Suprapubic skin (tissue), 4 donors: Measurements from ENCODE around the gene ZNF593.

ENCODE experiments used
- EP300 ChIP-seq: sonication (generic); formaldehyde crosslinking; IDR thresholded peaks from one replicate; pipeline ENCODE4 v1.6.1; 2017; ENCODE audit warnings: antibody characterized with exemption
- POLR2A ChIP-seq, 2 donors: fragments of 450-650 bp; IDR thresholded peaks; one replicate each; pipeline ENCODE4 v1.6.1; 2017; ENCODE audit warnings: antibody characterized with exemption in 2 of 2, mild to moderate bottlenecking in 2 of 2, moderate library complexity in 2 of 2
- POLR2AphosphoS5 ChIP-seq, 3 donors: sonication (generic); formaldehyde crosslinking; IDR thresholded peaks; one replicate each; pipeline ENCODE4 v1.6.1; 2017; ENCODE audit warnings: antibody characterized with exemption in 3 of 3
- TF ChIP-seq, protein P1 (sequence below), 2 donors: fragments of 200-600 bp in 1 of 2; fragments of 450-650 bp in 1 of 2; sonication (generic) in 1 of 2; IDR thresholded peaks; one replicate each; pipeline ENCODE4 v1.5.1; 2016 to 2019; ENCODE audit warnings: antibody characterized with exemption in 2 of 2, mild to moderate bottlenecking in 1 of 2, moderate library complexity in 1 of 2

DNA sequence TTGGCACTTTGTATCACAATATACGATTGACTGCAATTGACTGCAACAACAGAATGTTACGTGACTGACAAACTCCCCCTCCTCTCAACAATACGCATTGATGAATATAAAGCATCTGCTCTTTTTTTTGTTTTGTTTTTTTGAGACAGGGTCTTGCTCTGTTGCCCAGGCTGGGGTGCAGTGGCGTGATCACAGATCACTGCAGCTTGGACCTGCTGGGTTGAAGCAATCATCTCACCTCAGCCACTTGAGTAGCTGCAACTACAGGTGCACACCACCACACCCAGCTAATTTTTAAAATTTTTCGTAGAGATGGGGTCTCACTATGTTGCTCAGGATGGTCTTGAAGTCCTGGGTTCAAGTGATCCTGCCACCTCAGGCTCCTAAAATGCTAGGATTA, 43.0 kb downstream of the ZNF593 start:
- TF ChIP-seq POLR2A (IDR thresholded peaks at IDR 0.05) (no peak), POLR2AphosphoS5 (IDR thresholded peaks at IDR 0.05) (no peak), EP300 (no peak)
- TF ChIP-seq, protein P1, sequence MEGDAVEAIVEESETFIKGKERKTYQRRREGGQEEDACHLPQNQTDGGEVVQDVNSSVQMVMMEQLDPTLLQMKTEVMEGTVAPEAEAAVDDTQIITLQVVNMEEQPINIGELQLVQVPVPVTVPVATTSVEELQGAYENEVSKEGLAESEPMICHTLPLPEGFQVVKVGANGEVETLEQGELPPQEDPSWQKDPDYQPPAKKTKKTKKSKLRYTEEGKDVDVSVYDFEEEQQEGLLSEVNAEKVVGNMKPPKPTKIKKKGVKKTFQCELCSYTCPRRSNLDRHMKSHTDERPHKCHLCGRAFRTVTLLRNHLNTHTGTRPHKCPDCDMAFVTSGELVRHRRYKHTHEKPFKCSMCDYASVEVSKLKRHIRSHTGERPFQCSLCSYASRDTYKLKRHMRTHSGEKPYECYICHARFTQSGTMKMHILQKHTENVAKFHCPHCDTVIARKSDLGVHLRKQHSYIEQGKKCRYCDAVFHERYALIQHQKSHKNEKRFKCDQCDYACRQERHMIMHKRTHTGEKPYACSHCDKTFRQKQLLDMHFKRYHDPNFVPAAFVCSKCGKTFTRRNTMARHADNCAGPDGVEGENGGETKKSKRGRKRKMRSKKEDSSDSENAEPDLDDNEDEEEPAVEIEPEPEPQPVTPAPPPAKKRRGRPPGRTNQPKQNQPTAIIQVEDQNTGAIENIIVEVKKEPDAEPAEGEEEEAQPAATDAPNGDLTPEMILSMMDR (IDR thresholded peaks at IDR 0.05): no peak
